Mucosa of stomach (tissue), 1 donor: ENCODE results near the gene LRRTM4.

Experiments
- H3K27me3 ChIP-seq: one replicate; pipeline ENCODE4 v1.7.0; 2013; ENCODE audit warnings: mild to moderate bottlenecking, low read length; ENCODE audit not compliant: control insufficient read depth, insufficient read depth
- H3K36me3 ChIP-seq: one replicate; pipeline ENCODE4 v1.7.0; 2013; ENCODE audit warnings: low read length; ENCODE audit not compliant: control insufficient read depth, insufficient read depth
- H3K4me1 ChIP-seq: one replicate; pipeline ENCODE4 v1.7.0; 2013; ENCODE audit warnings: mild to moderate bottlenecking, low read length; ENCODE audit not compliant: control insufficient read depth, insufficient read depth
- H3K4me3 ChIP-seq: one replicate; pipeline ENCODE4 v1.7.0; 2013; ENCODE audit warnings: low read length
- H3K9ac ChIP-seq: one replicate; pipeline ENCODE4 v1.7.0; 2013; ENCODE audit warnings: mild to moderate bottlenecking, low read length, moderate library complexity
- H3K9me3 ChIP-seq: one replicate; pipeline ENCODE4 v1.7.0; 2013; ENCODE audit warnings: mild to moderate bottlenecking, low read length, moderate library complexity; ENCODE audit not compliant: control insufficient read depth
- donor health status: Pancreatic carcinoma.

LRRTM4 gene

GRCh38 chr2:77372636-77373035, 149.5 kb downstream of the LRRTM4 start:
- Histone ChIP-seq H3K4me3 (no peak overlapping the region), H3K4me1 (no peaks in the 10 kb centered on the region), H3K27me3 (no peaks in the 10 kb centered on the region), H3K36me3 (no peaks in the 10 kb centered on the region), H3K9me3 (no peaks in the 10 kb centered on the region), H3K9ac (no peak overlapping the region)

- H3K9me3 ChIP-seq, result no peaks in the 10 kb centered on the region
- H3K36me3 ChIP-seq, result no peaks in the 10 kb centered on the region
- no peaks in the 10 kb centered on the region for H3K27me3 ChIP-seq
- no peak overlapping the region for H3K4me3 ChIP-seq
- H3K4me1 ChIP-seq, result no peaks in the 10 kb centered on the region
- H3K9ac ChIP-seq, result no peak overlapping the region
These were observed 151.7 kb downstream of the LRRTM4 start for GRCh38 chr2:77370511-77370910.

- Histone ChIP-seq H3K4me3 (no peak overlapping the region), H3K9ac (no peak overlapping the region), H3K27me3 (no peaks in the 10 kb centered on the region), H3K36me3 (no peaks in the 10 kb centered on the region), H3K4me1 (no peaks in the 10 kb centered on the region), H3K9me3 (no peaks in the 10 kb centered on the region)
These were observed 158.9 kb downstream of the LRRTM4 start for GRCh38 chr2:77363277-77363676.

- Histone ChIP-seq H3K9ac (no peak overlapping the region), H3K4me3 (no peak overlapping the region), H3K27me3 (no peaks in the 10 kb centered on the region), H3K4me1 (no peaks in the 10 kb centered on the region), H3K9me3 (no peaks in the 10 kb centered on the region), H3K36me3 (no peaks in the 10 kb centered on the region)
These were observed 173.4 kb downstream of the LRRTM4 start for GRCh38 chr2:77348821-77349220.

GRCh38 chr2:77336013-77336412, 186.2 kb downstream of the LRRTM4 start:
- Histone ChIP-seq H3K36me3 (no peaks in the 10 kb centered on the region), H3K9me3 (no peaks in the 10 kb centered on the region), H3K4me1 (no peaks in the 10 kb centered on the region), H3K4me3 (no peak overlapping the region), H3K27me3 (no peaks in the 10 kb centered on the region), H3K9ac (no peak overlapping the region)

GRCh38 chr2:77328134-77328931, 193.8 kb downstream of the LRRTM4 start:
- H3K36me3 ChIP-seq, result no peaks in the 10 kb centered on the region
- no peaks in the 10 kb centered on the region for H3K27me3 ChIP-seq
- no peaks in the 10 kb centered on the region for H3K9me3 ChIP-seq

GRCh38 chr2:77325395-77325794, 196.8 kb downstream of the LRRTM4 start:
- no peak overlapping the region for H3K9ac ChIP-seq
- no peaks in the 10 kb centered on the region for H3K27me3 ChIP-seq
- H3K36me3 ChIP-seq, result no peaks in the 10 kb centered on the region
- no peak overlapping the region for H3K4me3 ChIP-seq
- H3K9me3 ChIP-seq, result no peaks in the 10 kb centered on the region
- H3K4me1 ChIP-seq, result no peaks in the 10 kb centered on the region

More at GRCh38 chr2:77328134-77328931, 193.8 kb downstream of the LRRTM4 start:
- H3K4me3 ChIP-seq, result no peak overlapping the region
- no peaks in the 10 kb centered on the region for H3K4me1 ChIP-seq
- no peak overlapping the region for H3K9ac ChIP-seq

GRCh38 chr2:77322431-77322830, 199.7 kb downstream of the LRRTM4 start:
- H3K27me3 ChIP-seq, result no peaks in the 10 kb centered on the region
- H3K36me3 ChIP-seq, result no peaks in the 10 kb centered on the region

GRCh38 chr2:77314721-77315120, 207.5 kb downstream of the LRRTM4 start:
- H3K36me3 ChIP-seq, result no peaks in the 10 kb centered on the region
- H3K9ac ChIP-seq, result no peak overlapping the region
- H3K27me3 ChIP-seq, result no peaks in the 10 kb centered on the region
- no peaks in the 10 kb centered on the region for H3K4me1 ChIP-seq
- H3K9me3 ChIP-seq, result no peaks in the 10 kb centered on the region
- H3K4me3 ChIP-seq, result no peak overlapping the region

More at GRCh38 chr2:77322431-77322830, 199.7 kb downstream of the LRRTM4 start:
- Histone ChIP-seq H3K4me1 (no peaks in the 10 kb centered on the region), H3K4me3 (no peak overlapping the region), H3K9me3 (no peaks in the 10 kb centered on the region), H3K9ac (no peak overlapping the region)

- no peak overlapping the region for H3K9ac ChIP-seq
- H3K4me1 ChIP-seq, result no peaks in the 10 kb centered on the region
- no peak overlapping the region for H3K4me3 ChIP-seq
- H3K9me3 ChIP-seq, result no peaks in the 10 kb centered on the region
- no peaks in the 10 kb centered on the region for H3K27me3 ChIP-seq
- no peaks in the 10 kb centered on the region for H3K36me3 ChIP-seq
These were observed 211.8 kb downstream of the LRRTM4 start for GRCh38 chr2:77310416-77310815.

GRCh38 chr2:77309725-77310124, 212.5 kb downstream of the LRRTM4 start:
- no peaks in the 10 kb centered on the region for H3K9me3 ChIP-seq
- H3K9ac ChIP-seq, result no peak overlapping the region
- no peaks in the 10 kb centered on the region for H3K36me3 ChIP-seq
- no peak overlapping the region for H3K4me3 ChIP-seq
- H3K4me1 ChIP-seq, result no peaks in the 10 kb centered on the region
- no peaks in the 10 kb centered on the region for H3K27me3 ChIP-seq

- Histone ChIP-seq H3K4me3 (no peak overlapping the region), H3K4me1 (no peaks in the 10 kb centered on the region), H3K36me3 (no peaks in the 10 kb centered on the region), H3K9me3 (no peaks in the 10 kb centered on the region), H3K27me3 (no peaks in the 10 kb centered on the region), H3K9ac (no peak overlapping the region)
These were observed 220.7 kb downstream of the LRRTM4 start for GRCh38 chr2:77301441-77301840.
